ENCODE results near the gene MCMBP.

GRCh38 chr10:119852822-119853221, 19.8 kb downstream of the MCMBP start:
- TF ChIP-seq CTCF (conservative IDR thresholded peaks at IDR 0.05; ENCODE audit: low read length) (no peak), EZH2phosphoT487 (IDR thresholded peaks at IDR 0.05; ENCODE audit: borderline replicate concordance, low read depth, low read length) (no peak)
